22Rv1 (cell line): ENCODE data around the gene CCDC182.
A peak's percentile ranks its signal among the peaks of the same experiment; 100 is the strongest.

Source experiments
- H3K27ac ChIP-seq: fragments of 450-650 bp; 2 replicates; pipeline ENCODE4 v1.5.1; 2017
- ZFX ChIP-seq: fragments of 450-650 bp; IDR thresholded peaks from 2 replicates; pipeline ENCODE4 v1.6.1; 2017; ENCODE audit warnings: antibody characterized with exemption, borderline replicate concordance
- TF ChIP-seq, protein P1 (sequence below): fragments of 450-650 bp; IDR thresholded peaks from 2 replicates; pipeline ENCODE4 v1.5.1; 2017; ENCODE audit warnings: mild to moderate bottlenecking

The CCDC182 gene

DNA sequence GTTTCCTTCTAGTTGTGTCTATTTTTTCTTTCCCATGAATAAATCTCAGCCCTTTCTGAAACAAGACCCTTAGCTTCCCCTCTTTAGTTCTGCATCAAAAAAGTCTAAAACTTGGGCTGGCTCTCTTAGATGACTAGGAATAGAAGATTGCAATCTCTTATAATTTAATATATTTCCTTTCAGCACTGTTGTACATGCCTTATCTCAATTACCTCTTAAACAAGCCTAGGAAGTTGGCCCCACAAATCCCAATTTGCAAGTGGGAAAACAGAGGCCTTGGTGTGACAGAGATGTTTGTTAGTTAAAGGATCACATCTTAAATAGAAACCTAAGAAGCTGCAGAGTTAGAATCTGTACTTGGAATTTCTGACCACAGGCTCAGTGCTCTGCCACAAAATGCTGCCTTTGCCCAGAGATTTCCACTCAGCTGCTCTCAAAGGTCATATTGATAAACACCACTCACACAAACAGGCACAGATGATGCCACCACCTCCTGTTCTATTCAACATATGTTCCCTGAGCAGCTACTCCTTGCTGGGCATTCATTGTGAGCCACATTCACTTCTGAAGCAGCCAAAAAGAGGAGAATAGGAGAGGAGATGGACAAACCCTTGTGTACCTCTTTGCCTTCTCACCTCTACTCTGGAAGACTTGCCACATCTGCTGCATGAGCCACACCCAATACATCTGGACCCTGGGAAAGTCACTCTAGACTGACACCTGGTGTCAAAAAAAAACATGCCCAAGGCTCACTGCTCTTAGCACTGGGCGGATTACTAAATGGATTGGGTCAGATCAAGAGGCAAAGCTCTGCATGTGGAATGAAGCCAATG is 5.5 kb downstream of the CCDC182 start:
- no peak overlapping the region for H3K27ac ChIP-seq
- TF ChIP-seq, protein P1, sequence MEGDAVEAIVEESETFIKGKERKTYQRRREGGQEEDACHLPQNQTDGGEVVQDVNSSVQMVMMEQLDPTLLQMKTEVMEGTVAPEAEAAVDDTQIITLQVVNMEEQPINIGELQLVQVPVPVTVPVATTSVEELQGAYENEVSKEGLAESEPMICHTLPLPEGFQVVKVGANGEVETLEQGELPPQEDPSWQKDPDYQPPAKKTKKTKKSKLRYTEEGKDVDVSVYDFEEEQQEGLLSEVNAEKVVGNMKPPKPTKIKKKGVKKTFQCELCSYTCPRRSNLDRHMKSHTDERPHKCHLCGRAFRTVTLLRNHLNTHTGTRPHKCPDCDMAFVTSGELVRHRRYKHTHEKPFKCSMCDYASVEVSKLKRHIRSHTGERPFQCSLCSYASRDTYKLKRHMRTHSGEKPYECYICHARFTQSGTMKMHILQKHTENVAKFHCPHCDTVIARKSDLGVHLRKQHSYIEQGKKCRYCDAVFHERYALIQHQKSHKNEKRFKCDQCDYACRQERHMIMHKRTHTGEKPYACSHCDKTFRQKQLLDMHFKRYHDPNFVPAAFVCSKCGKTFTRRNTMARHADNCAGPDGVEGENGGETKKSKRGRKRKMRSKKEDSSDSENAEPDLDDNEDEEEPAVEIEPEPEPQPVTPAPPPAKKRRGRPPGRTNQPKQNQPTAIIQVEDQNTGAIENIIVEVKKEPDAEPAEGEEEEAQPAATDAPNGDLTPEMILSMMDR = peak; percentile 69
- no peak for TF ChIP-seq ZFX

DNA sequence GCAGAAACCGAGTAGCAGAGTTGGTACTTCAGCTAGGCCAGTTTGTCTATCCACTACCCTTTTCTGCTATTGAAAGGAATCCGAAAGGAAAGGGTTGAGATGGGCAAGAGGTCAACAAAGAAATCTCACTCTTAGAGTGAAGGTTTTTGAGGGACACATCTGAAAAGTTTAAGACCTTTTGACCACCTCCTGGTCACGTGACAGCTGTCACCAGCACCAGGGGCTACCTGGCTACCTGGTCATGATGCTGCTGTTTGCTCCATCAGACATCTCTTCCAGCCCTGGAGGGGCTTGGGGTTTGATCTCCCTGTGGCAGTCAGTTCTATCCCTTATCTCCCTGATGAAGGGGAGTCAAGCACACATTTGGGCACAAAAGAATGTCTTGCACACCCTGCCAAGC is 7.6 kb downstream of the CCDC182 start:
- H3K27ac ChIP-seq = no peak overlapping the region
- TF ChIP-seq ZFX = no peak
- TF ChIP-seq, protein P1 = no peak

DNA sequence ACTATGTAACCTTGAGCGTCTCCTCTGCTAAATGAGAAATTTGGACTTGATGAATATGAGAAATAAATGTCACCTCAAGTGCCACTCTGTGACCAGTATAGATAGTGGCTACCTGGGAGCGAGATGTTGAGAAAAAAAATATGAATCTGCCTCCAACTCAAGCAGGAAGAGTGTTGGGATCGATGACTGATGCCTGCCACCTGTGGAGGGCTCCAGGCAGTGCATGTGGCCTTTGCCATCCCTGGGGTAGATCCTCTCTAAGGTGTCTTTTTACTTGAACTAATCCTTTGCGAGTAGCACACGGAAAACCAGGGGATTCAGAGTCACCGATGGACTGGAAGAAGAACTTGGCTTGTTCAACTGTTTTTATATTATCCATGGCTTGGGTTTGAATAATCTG is 9.4 kb downstream of the CCDC182 start:
- no peak for TF ChIP-seq ZFX
- TF ChIP-seq, protein P1 = peak; percentile 54
- H3K27ac ChIP-seq = no peak overlapping the region

DNA sequence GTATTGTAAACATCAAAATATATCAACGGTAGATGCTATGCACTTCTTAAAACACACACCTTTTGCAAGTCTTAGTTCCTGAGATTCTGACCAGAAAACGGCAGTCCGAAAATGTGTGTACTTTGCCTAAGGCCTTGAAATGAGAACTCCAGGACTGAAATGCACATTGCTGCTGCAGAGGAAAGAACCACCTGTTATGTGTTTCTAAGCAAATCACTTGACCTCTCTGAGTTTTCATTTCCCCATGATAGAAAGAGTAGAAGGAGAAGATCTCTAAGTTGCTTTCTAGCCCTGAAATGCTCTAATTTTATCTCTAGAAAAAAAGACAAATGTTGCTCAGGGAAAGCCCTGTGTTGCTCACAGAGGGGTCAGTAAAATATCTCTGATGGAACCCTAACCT is 9.9 kb downstream of the CCDC182 start:
- no peak overlapping the region for H3K27ac ChIP-seq
- no peak for TF ChIP-seq ZFX
- TF ChIP-seq, protein P1 = no peak

DNA sequence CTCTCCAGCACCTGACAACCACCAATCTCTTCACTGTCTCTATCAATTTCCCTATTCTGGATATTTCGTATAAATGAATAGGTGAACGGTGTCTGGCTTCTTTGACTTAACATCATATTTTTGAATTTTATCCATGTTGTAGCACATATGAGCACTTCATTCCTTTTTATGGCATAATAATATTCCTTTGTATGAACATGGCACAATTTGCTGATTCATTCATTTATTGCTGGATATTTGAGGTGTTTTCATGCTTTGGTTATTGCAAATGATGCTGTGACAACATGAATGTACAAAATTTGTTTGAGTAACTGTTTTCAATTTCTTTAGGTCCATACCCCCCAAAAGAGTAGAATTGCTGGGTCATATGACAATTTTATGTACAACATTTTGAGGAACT is 12.0 kb downstream of the CCDC182 start:
- no peak overlapping the region for H3K27ac ChIP-seq
- TF ChIP-seq ZFX = no peak
- TF ChIP-seq, protein P1 = no peak

- TF ChIP-seq ZFX = no peak
- TF ChIP-seq, protein P1 = no peak
- no peak overlapping the region for H3K27ac ChIP-seq
Observed at GRCh38 chr17:57732062-57732461, 13.0 kb downstream of the CCDC182 start.

GRCh38 chr17:57730026-57730701 is 14.9 kb downstream of the CCDC182 start:
- TF ChIP-seq, protein P1 = no peak
- TF ChIP-seq ZFX = no peak
- no peak overlapping the region for H3K27ac ChIP-seq
